GM20000 (cell line): Measurements from ENCODE around the gene CNNM1.

Source experiments
- DNase-seq: peaks from one replicate; pipeline ENCODE4 v3.0.0; 2012; ENCODE audit warnings: low spot score
- TF ChIP-seq, protein P1 (sequence below): IDR thresholded peaks from 2 replicates; pipeline ENCODE4 v1.5.1; 2012; ENCODE audit warnings: mild to moderate bottlenecking, control low read depth; ENCODE audit errors: extremely low read depth, missing control alignments

The CNNM1 gene

GRCh38 chr10:99331207-99331803, 2.1 kb downstream of the CNNM1 start:
- TF ChIP-seq, protein P1, sequence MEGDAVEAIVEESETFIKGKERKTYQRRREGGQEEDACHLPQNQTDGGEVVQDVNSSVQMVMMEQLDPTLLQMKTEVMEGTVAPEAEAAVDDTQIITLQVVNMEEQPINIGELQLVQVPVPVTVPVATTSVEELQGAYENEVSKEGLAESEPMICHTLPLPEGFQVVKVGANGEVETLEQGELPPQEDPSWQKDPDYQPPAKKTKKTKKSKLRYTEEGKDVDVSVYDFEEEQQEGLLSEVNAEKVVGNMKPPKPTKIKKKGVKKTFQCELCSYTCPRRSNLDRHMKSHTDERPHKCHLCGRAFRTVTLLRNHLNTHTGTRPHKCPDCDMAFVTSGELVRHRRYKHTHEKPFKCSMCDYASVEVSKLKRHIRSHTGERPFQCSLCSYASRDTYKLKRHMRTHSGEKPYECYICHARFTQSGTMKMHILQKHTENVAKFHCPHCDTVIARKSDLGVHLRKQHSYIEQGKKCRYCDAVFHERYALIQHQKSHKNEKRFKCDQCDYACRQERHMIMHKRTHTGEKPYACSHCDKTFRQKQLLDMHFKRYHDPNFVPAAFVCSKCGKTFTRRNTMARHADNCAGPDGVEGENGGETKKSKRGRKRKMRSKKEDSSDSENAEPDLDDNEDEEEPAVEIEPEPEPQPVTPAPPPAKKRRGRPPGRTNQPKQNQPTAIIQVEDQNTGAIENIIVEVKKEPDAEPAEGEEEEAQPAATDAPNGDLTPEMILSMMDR: no peak
- no peak for DNase-seq

DNA sequence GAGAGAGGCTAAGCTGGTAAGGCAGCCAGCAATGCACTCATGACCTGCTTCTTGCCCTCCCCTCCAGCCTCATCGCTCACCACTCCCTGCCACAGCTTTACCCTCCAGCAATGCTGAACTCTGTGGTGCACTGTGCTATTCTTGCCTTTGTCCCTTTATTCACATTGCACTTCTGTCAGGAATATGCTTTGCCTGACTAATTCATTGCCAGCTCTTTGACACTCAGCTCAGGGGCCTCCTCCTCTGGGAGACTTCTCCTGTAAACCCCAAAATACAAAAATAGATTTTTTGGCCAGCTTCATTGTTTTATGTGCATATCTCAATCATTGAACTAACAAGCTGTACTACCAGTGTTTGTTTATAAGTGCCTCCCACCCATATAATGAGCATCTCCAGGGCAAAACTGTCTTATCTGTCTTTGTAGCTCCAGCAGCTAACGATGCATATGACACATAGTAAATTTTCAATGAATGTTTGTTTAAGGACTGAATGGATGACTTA, 8.2 kb downstream of the CNNM1 start:
- TF ChIP-seq, protein P1: no peak
- DNase-seq: no peak

DNA sequence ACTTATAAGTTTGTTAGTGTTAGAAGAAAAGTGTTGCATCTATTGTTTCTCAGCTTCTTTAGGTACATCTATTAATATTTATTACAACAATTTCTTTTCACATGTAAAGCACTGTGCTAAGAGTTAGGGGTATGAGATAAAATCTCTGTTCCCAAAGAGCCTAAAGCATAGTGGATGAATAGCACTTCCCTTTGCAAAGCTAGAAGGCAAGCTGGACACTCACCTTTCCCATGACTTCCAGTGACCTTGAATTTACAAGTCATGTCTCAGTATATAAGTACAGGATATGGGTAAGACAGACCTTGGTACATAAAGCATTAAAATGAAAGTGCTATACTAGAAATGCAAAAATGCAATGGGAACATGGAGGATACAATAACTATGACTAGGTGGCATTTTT, 8.7 kb downstream of the CNNM1 start:
- DNase-seq: no peak
- TF ChIP-seq, protein P1: no peak

DNA sequence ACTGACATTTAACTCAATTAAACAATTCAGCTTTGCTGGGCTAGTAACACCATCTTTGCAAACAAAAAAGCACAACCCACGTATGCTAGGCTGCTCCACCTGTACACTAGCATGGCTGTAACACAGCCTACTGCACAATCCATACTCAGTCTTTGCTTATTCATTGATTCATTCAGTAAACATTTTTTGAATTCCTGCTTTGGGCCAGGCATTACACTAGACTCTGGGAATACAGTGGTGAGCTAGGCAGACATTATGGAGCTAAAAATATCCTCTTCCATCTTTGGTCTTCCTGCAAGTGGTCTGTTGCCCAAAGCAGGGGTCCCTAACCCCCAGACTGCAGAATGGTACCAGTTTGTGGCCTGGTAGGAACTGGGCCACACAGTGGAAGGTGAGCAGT, 9.9 kb downstream of the CNNM1 start:
- no peak for DNase-seq
- TF ChIP-seq, protein P1: no peak

GRCh38 chr10:99339563-99340047, 10.4 kb downstream of the CNNM1 start:
- TF ChIP-seq, protein P1: no peak

DNA sequence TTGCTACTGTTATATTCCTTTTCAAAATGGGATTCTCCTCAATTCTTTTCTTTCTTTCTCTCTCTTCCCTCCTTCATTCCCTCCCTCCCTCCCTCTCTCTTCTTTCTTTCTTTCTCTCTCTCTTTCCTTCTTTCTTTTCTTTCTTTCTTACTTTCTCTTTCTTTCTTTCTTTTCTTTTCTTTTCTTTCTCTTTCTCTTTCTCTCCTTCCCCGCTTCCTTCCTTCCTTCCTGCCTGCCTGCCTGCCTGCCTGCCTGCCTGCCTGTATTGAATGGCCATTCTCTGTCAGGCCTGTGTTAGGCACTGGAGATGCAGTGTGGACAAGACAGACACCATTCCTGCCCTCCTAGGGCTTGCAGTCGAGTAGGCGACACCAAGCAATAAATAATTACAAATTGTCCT, 11.5 kb downstream of the CNNM1 start:
- DNase-seq: no peak
- TF ChIP-seq, protein P1: no peak

More at GRCh38 chr10:99339563-99340047, 10.4 kb downstream of the CNNM1 start:
- no peak for DNase-seq

GRCh38 chr10:99341248-99341647, 12.1 kb downstream of the CNNM1 start:
- TF ChIP-seq, protein P1: no peak
- no peak for DNase-seq
